HepG2 (cell line): ENCODE results near the gene ZC3H7B. TPM values are rescaled to one million over a fixed set of nuclear protein-coding genes. Genes with fewer than 3 reads are reported as not detected.
A peak's percentile ranks its signal among the peaks of the same experiment; 100 is the strongest.

Experiments
- CREM ChIP-seq, 2 experiments: sonication (generic) in 1 of 2; formaldehyde crosslinking in 1 of 2; IDR thresholded peaks; 2 replicates each; pipeline versions ENCODE4 v1.4.0 to v1.6.1; 2016 to 2020; ENCODE audit warnings: antibody characterized with exemption in 1 of 2, mild to moderate bottlenecking in 1 of 2, missing genetic modification reagents in 1 of 2
- ELF1 ChIP-seq: sonication (generic); formaldehyde crosslinking; IDR thresholded peaks from 2 replicates; pipeline ENCODE4 v1.4.0; 2020; ENCODE audit warnings: missing genetic modification reagents
- GPBP1L1 ChIP-seq: sonication (generic); formaldehyde crosslinking; IDR thresholded peaks from 2 replicates; pipeline ENCODE4 v1.5.0; 2020; ENCODE audit warnings: mild to moderate bottlenecking, missing genetic modification reagents
- MAFK ChIP-seq, 2 experiments: IDR thresholded peaks in 1 of 2; conservative IDR thresholded peaks in 1 of 2; 2 replicates each; pipeline ENCODE4 v1.6.1; 2011; ENCODE audit warnings: improper control_type of control experiment in 2 of 2, low read length in 2 of 2
- PAXIP1 ChIP-seq: sonication (generic); formaldehyde crosslinking; conservative IDR thresholded peaks from 2 replicates; pipeline ENCODE4 v1.4.0; 2020; ENCODE audit warnings: mild to moderate bottlenecking, missing genetic modification reagents, moderate library complexity
- ZBTB33 ChIP-seq: sonication (generic); formaldehyde crosslinking; IDR thresholded peaks from 2 replicates; pipeline ENCODE4 v1.4.0; 2020; ENCODE audit warnings: missing genetic modification reagents
- ZNF317 ChIP-seq: sonication (generic); formaldehyde crosslinking; IDR thresholded peaks from 2 replicates; pipeline ENCODE4 v1.5.0; 2020; ENCODE audit warnings: mild to moderate bottlenecking, missing genetic modification reagents
- ZNF329 ChIP-seq: sonication (generic); formaldehyde crosslinking; IDR thresholded peaks from 2 replicates; pipeline ENCODE4 v1.9.0; 2021; ENCODE audit warnings: low read depth, mild to moderate bottlenecking, missing genetic modification reagents
- ZNF451 ChIP-seq: sonication (generic); formaldehyde crosslinking; IDR thresholded peaks from 2 replicates; pipeline ENCODE4 v1.5.0; 2020; ENCODE audit warnings: mild to moderate bottlenecking, missing genetic modification reagents
- polyA plus RNA-seq, 8 experiments: library from polyadenylated mRNA; depleted of rRNA in 3 of 8; stranded (reverse) in 7 of 8; unstranded in 1 of 8; fragments of >200 nt; fragmentation: Illumina TruSeq in 4 of 8; extraction: Trizol in 4 of 8; gene quantifications; 2 replicates each; pipeline versions ENCODE4 v1.2.1 to v1.2.3, GENCODE V29; 2011 to 2016; ENCODE audit warnings: low read depth in 4 of 8, missing spikeins in 1 of 8, mixed read lengths in 1 of 8; ENCODE audit not compliant: insufficient read depth in 1 of 8
- total RNA-seq, 5 experiments: library from RNA; depleted of rRNA; stranded (reverse); fragments of >200 nt; fragmentation: Illumina TruSeq; extraction: Trizol; gene quantifications; 2 replicates each; pipeline ENCODE4 v1.2.3, GENCODE V29; 2016; ENCODE audit warnings: low read depth in 1 of 5
- TF ChIP-seq, protein P1 (sequence below): sonication (generic); formaldehyde crosslinking; IDR thresholded peaks from 2 replicates; pipeline ENCODE4 v1.8.0; 2022; ENCODE audit warnings: mild to moderate bottlenecking, missing genetic modification reagents

ZC3H7B gene
- total and polyA plus RNA-seq, 2 of the 13 experiments (the other 11 are each of a cell fraction or from before 2014, with no cell fraction given) = 26.4 to 37.2 TPM

GRCh38 chr22:41285820-41286638 lies 15.3 kb upstream of the ZC3H7B start, which contains the start of gene RANGAP1 (continued):
- TF ChIP-seq PAXIP1 (CRISPR knock-in tag) (no peak; the same call in 1 of the 2 replicates), ZNF451 (no peak), ELF1 (CRISPR knock-in tag) (peak; percentile 97), ZNF317 (no peak), MAFK (conservative IDR thresholded peaks at IDR 0.05 in 1 of 2, IDR thresholded peaks at IDR 0.05 in 1 of 2; ENCODE audit: low read length in 2 of 2) (no peak), ZNF329 (CRISPR knock-in tag) (no peak), ZBTB33 (CRISPR knock-in tag) (no peak), CREM (IDR thresholded peaks at IDR 0.05) (peak; percentile 94), CREM (CRISPR knock-in tag; IDR thresholded peaks at IDR 0.05) (no peak), GPBP1L1 (CRISPR knock-in tag) (no peak)
- TF ChIP-seq, protein P1, sequence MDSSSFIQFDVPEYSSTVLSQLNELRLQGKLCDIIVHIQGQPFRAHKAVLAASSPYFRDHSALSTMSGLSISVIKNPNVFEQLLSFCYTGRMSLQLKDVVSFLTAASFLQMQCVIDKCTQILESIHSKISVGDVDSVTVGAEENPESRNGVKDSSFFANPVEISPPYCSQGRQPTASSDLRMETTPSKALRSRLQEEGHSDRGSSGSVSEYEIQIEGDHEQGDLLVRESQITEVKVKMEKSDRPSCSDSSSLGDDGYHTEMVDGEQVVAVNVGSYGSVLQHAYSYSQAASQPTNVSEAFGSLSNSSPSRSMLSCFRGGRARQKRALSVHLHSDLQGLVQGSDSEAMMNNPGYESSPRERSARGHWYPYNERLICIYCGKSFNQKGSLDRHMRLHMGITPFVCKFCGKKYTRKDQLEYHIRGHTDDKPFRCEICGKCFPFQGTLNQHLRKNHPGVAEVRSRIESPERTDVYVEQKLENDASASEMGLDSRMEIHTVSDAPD (CRISPR knock-in tag) = no peak
